HepG2 (cell line): ENCODE data around the gene EGR4. TPM values are rescaled to one million over a fixed set of nuclear protein-coding genes. Genes with fewer than 3 reads are reported as not detected.
A peak's percentile ranks its signal among the peaks of the same experiment; 100 is the strongest.

Experiments used
- AHDC1 ChIP-seq: sonication (generic); formaldehyde crosslinking; IDR thresholded peaks from 2 replicates; pipeline ENCODE4 v1.5.1; 2020; ENCODE audit warnings: mild to moderate bottlenecking, missing genetic modification reagents, borderline replicate concordance
- ATF6 ChIP-seq: sonication (generic); formaldehyde crosslinking; conservative IDR thresholded peaks from 2 replicates; pipeline ENCODE4 v1.4.0; 2020; ENCODE audit warnings: missing genetic modification reagents
- PCBP1 ChIP-seq: fragments of 200-400 bp; formaldehyde crosslinking; IDR thresholded peaks from 2 replicates; pipeline ENCODE4 v1.6.1; 2017; ENCODE audit warnings: mild to moderate bottlenecking, low read depth, low read length, borderline replicate concordance
- SCMH1 ChIP-seq: sonication (generic); formaldehyde crosslinking; IDR thresholded peaks from 2 replicates; pipeline ENCODE4 v1.9.0; 2021; ENCODE audit warnings: missing genetic modification reagents, mild to moderate bottlenecking, borderline replicate concordance
- SOX5 ChIP-seq: IDR thresholded peaks from 2 replicates; pipeline ENCODE4 v1.6.1; 2016; ENCODE audit warnings: borderline replicate concordance
- ZBTB34 ChIP-seq: sonication (generic); formaldehyde crosslinking; IDR thresholded peaks from 2 replicates; pipeline ENCODE4 v1.8.0; 2022; ENCODE audit warnings: mild to moderate bottlenecking, missing genetic modification reagents
- ZBTB4 ChIP-seq: sonication (generic); formaldehyde crosslinking; IDR thresholded peaks from 2 replicates; pipeline ENCODE4 v1.4.0; 2020; ENCODE audit warnings: missing genetic modification reagents, mild to moderate bottlenecking, borderline replicate concordance
- ZFP36 ChIP-seq: fragments of 150-350 bp; IDR thresholded peaks from 2 replicates; pipeline ENCODE4 v1.6.1; 2018; ENCODE audit warnings: borderline replicate concordance, low read length, low read depth; ENCODE audit not compliant: partially characterized antibody
- ZHX1 ChIP-seq: sonication (generic); formaldehyde crosslinking; IDR thresholded peaks from 2 replicates; pipeline ENCODE4 v1.8.1; 2022; ENCODE audit warnings: low read depth, mild to moderate bottlenecking, missing genetic modification reagents
- ZNF441 ChIP-seq: sonication (generic); formaldehyde crosslinking; IDR thresholded peaks from 2 replicates; pipeline ENCODE4 v1.7.0; 2021; ENCODE audit warnings: missing genetic modification reagents, borderline replicate concordance
- ZNF615 ChIP-seq: sonication (generic); formaldehyde crosslinking; IDR thresholded peaks from 2 replicates; pipeline ENCODE4 v1.5.0; 2020; ENCODE audit warnings: mild to moderate bottlenecking, missing genetic modification reagents, borderline replicate concordance
- ZNF790 ChIP-seq: sonication (generic); formaldehyde crosslinking; IDR thresholded peaks from 2 replicates; pipeline ENCODE4 v1.8.0; 2022; ENCODE audit warnings: missing genetic modification reagents, mild to moderate bottlenecking, borderline replicate concordance
- polyA plus RNA-seq, 8 experiments: library from polyadenylated mRNA; depleted of rRNA in 3 of 8; stranded (reverse) in 7 of 8; unstranded in 1 of 8; fragments of >200 nt; fragmentation: Illumina TruSeq in 4 of 8; extraction: Trizol in 4 of 8; gene quantifications; 2 replicates each; pipeline versions ENCODE4 v1.2.1 to v1.2.3, GENCODE V29; 2011 to 2016; ENCODE audit warnings: low read depth in 4 of 8, missing spikeins in 1 of 8, mixed read lengths in 1 of 8; ENCODE audit not compliant: insufficient read depth in 1 of 8
- total RNA-seq, 5 experiments: library from RNA; depleted of rRNA; stranded (reverse); fragments of >200 nt; fragmentation: Illumina TruSeq; extraction: Trizol; gene quantifications; 2 replicates each; pipeline ENCODE4 v1.2.3, GENCODE V29; 2016; ENCODE audit warnings: low read depth in 1 of 5

The EGR4 gene
- total and polyA plus RNA-seq, 2 of the 13 experiments (the other 11 are each of a cell fraction or from before 2014, with no cell fraction given), result not detected

- TF ChIP-seq ZBTB4 (peak; percentile 62; the same call in 1 of the 2 replicates), PCBP1 (0 out of 2 replicates have a peak, but pooled peaks have one; percentile 12), ZFP36 (no peak), SCMH1 (CRISPR knock-in tag) (no peak), ZNF615 (no peak), ATF6 (CRISPR knock-in tag) (no peak), AHDC1 (CRISPR knock-in tag) (no peak), ZNF441 (CRISPR knock-in tag) (no peak), ZBTB34 (CRISPR knock-in tag) (no peak), ZHX1 (CRISPR knock-in tag) (no peak), ZNF790 (no peak), SOX5 (CRISPR knock-in tag) (no peak)
Measured at GRCh38 chr2:73260338-73260984, 32.9 kb downstream of the EGR4 start (continued).
